ENCODE data around the gene CD248.
A peak's percentile ranks its signal among the peaks of the same experiment; 100 is the strongest.
"Not testable (repeated sequence)": the region's sequence is repeated elsewhere in the genome, so short reads cannot be mapped to it uniquely, and the experiment has no call there.

Gene CD248

GRCh38 chr11:66289548-66290329 is 27.1 kb downstream of the CD248 start:
- peak; percentile 87 for DNase-seq (ENCODE audit: low spot score)

GRCh38 chr11:66288671-66289547 is 27.9 kb downstream of the CD248 start, which contains the start of gene YIF1A:
Gene YIF1A, minus strand, starts transcription at chr11:66289143. Its CDS starts 158 bp downstream, at chr11:66288985.
- peak; percentile 99 for DNase-seq (ENCODE audit: low spot score)

GRCh38 chr11:66287889-66288670 is 28.8 kb downstream of the CD248 start:
- no peak for DNase-seq (ENCODE audit: low spot score)

DNA sequence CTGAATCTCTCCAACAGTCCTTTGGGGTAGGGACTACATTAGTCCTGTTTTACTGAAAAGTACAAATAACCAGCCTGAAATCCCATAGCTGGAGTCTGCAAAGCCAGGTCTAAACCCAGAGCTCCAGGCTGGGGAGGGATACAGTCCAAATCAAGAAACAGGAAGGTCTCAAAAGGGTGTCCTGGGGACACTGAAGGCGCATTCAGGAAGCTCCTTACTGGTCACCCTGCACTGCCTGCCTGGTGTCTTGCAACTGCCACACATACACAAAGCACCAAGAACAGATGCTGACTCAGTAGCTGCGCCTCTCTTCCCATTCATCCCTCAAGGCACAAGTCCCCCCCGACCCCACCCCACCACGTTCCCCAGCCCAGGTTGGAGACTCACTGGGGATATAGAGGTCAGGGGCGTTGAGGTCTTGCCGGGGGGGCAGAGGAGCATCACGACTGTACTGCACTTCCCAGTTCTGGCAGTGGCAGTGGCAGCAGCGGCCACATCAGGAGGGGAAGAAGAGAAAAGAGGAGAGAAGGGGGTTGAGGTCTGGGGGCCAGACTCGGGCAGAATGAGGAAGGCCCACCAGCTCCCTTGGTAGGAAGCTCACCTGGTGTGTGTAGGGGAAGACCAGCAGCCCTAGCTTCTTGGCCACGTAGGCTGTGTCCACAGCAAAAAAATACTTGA is 29.5 kb downstream of the CD248 start:
- no peak for DNase-seq (ENCODE audit: low spot score)

GRCh38 chr11:66286699-66287098 is 30.1 kb downstream of the CD248 start:
- no peak for DNase-seq (ENCODE audit: low spot score)

GRCh38 chr11:66285250-66285947 is 31.4 kb downstream of the CD248 start:
- DNase-seq (ENCODE audit: low spot score) = no peak

DNA sequence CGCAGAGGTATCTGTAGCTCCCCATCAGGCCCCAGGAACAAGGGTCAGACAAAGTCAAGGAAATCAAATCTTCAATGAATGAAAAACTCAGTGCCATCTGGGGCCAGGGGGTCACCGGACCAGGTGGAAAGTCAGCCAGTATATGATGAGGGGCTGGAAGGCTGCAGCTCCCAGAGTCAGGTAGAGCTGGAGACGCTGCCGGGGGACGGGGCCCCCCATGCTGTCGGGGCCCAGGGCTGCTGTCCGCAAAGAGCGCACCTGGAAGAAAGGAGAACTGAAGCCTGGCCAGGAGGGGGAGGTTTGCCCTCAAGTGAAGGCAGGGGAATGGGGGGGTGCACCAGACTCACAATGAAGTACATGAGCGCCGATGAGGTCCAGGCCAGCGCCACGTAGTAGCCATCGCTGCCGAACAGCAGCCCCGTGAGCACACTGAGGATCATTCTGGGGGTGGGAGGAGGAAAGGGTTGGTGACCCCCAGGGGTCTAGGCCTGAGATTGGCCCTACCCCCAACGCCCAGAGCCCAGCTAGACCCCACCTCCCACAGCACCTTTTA is 32.2 kb downstream of the CD248 start:
- DNase-seq (ENCODE audit: low spot score) = no peak

DNA sequence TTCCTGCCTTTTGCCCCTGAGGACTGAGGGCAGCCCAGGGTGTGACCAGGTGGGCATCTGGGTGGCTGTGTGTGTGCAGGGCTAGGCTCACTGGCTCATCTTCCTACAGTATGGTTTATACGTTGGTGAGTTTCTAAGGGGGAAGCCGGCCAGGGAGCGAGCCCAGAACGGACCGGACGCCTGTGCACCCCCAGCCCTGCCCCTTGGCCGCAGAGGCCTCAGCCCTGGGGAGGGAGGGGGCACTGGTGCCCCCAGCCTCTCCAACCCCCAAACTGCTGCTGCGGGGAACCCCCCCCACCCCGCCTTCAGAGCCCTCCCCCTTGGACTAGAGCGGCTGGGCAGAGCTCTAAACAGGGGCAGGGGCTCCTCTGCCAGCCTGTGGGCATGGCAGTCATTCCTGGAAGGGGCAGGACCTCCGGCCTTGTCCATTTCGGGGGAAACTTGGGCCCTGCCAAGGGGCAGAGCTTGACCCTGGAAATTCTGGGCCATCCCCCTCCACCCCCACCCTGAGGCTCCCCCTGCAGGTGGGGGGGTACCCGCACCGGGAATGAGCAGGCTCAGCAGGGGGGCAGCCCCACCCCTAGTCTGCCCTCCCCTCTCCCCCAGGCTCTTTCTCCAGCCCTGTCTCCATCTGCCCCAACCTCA is 33.3 kb downstream of the CD248 start:
- no peak for DNase-seq (ENCODE audit: low spot score)

- DNase-seq (ENCODE audit: low spot score) = peak; percentile 96
Observed at GRCh38 chr11:66282468-66283455, 34.1 kb downstream of the CD248 start.

DNA sequence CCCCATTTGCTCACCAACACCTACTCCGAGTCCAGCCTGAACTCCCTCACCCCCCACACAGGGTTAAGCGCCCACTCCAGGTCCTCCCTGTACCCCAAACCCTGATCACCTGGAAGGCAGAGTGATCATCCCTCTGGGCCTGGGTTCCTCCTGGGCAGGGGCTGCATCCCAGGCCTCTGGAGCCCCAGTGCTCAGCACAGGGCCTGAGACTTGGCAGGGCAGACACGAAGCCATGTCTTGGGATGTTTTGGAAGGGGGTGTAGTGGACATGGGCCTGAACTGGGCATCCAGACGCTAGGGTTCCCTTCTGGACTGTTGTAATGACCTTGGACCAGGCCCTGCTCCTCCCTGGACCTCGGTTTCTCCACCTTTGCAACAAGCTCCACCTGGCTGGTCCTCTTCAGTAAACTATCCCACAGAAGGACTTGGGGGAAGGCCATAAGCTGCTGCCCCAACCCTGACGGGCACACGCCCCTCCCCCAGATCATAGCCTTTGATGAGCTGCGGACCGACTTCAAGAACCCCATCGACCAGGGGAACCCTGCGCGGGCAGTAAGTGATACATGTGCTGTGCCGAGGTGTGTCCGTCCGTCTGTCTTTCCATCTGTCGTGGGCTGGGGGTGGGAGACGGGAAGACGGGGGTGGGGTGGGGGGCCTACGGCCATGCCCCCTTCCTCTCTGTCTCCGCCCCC is 34.9 kb downstream of the CD248 start:
- DNase-seq (ENCODE audit: low spot score) = no peak

DNA sequence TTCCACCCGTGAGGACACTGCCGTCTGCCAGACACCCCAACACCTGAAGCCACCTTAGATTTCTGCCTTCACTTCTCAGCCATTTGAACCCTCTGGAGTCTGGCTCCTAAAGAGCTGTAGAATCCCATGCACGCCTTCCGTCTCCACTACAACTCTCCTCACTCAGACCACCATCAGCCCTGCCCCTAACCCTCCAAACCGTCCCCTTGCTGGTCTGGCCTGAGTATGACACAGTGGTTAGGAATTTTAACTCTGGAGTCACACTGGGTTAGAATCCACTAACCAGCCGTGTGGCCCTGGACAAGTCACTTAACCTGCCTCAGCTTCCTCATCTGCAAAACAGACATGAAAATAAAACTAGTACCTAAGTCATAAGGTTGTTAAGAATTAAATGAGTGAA is 35.8 kb downstream of the CD248 start:
- no peak for DNase-seq (ENCODE audit: low spot score)

DNA sequence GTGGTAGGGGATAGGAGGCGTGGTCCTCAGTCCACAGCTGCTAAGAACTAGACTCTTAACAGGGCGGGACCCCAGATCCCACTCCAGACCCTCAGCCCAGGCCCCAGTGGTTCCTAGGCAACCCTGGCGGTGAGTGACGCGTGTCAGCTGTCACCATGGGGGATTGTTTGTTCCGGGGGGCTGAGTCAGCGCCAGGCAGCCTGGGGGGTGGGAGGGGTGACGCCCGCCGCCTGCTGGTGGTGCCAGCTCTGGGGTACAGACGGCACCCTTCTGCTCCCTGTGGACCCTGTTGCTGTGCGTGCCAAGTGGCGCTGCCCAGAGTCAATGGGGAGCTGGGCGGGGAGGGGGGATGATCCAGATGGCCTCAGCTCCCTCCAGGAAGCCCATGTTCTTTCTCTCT is 36.4 kb downstream of the CD248 start:
- DNase-seq (ENCODE audit: low spot score) = no peak

DNA sequence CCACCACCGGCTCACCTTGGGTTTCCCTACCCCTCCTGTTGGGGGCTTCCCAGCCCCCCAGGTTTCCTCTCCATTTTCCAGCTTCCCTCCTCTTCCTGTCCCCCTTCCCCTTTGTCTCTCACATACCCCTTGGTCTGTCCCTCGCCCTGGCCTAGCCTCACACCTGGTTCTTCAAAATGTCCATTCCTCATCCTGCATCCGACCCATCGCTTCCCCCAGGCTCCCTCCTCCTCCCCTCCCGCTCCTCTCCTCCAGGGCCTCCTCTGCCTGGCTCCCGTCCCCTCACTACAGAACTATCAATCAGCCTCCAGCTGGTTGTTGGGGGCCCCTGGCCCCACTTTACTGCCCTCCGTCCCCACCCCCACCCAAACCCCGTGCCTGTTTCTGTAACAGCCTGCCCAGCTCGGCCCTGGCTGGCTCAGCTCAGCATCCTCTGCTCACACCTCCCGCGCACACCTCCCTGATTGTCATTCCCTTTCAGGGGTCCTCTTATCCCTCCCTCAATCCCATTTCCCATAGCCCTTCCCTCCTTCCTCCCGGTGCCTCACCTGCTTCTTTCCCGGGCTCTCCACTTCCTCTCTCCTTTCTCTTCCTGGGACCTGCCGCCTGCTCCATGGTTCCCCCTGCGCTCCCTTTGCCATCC is 37.6 kb downstream of the CD248 start:
- no peak for DNase-seq (ENCODE audit: low spot score)

- no peak for DNase-seq (ENCODE audit: low spot score)
Observed at GRCh38 chr11:66278363-66279091, 38.3 kb downstream of the CD248 start.

GRCh38 chr11:66277471-66278362 is 39.1 kb downstream of the CD248 start, which contains the start of gene CNIH2:
Gene CNIH2, plus strand, starts transcription at chr11:66278175. Its CDS starts 282 bp downstream, at chr11:66278457.
- peak; percentile 92 for DNase-seq (ENCODE audit: low spot score)

GRCh38 chr11:66277064-66277463 is 39.8 kb downstream of the CD248 start:
- not testable (repeated sequence) for DNase-seq (ENCODE audit: low spot score)
